ENCODE measurements around the gene GALNT17.

DNA sequence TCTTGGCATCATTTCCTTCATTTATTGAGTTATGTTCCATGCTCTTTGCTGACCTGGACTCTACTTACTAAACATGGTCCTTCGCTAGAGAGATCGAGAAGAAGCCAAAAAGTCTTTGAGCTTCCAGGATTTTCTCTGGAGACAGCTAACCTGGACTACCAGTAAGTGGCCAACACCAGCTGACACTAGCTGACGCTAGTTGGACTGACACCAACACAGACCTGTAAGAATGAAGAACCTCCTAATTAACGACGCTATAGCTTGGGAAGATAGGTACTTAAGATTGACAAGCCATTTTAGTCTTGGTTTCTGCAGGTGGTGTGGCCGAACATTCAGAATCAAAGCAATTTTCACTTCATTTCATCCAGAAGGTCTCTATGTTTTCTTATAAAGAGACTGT is 66.4 kb downstream of the GALNT17 start:
- TF ChIP-seq CTCF (conservative IDR thresholded peaks at IDR 0.05; ENCODE audit: low read depth in 2 of 2): no peak
- TF ChIP-seq, protein P1, sequence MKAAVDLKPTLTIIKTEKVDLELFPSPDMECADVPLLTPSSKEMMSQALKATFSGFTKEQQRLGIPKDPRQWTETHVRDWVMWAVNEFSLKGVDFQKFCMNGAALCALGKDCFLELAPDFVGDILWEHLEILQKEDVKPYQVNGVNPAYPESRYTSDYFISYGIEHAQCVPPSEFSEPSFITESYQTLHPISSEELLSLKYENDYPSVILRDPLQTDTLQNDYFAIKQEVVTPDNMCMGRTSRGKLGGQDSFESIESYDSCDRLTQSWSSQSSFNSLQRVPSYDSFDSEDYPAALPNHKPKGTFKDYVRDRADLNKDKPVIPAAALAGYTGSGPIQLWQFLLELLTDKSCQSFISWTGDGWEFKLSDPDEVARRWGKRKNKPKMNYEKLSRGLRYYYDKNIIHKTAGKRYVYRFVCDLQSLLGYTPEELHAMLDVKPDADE (IDR thresholded peaks at IDR 0.05): no peak
- TF ChIP-seq EZH2 (IDR thresholded peaks at IDR 0.05; ENCODE audit: low read depth, unreplicated experiment): no peak
- TF ChIP-seq EZH2phosphoT487 (IDR thresholded peaks at IDR 0.05; ENCODE audit: unreplicated experiment): no peak
- no peak for TF ChIP-seq REST (IDR thresholded peaks at IDR 0.05; ENCODE audit: unreplicated experiment)
- no peak for TF ChIP-seq JUNB (IDR thresholded peaks at IDR 0.05; ENCODE audit: unreplicated experiment)
- TF ChIP-seq ZNF331 (CRISPR knock-in tag; IDR thresholded peaks at IDR 0.05; ENCODE audit: low read depth): no peak
- no peak for TF ChIP-seq POLR2AphosphoS5 (IDR thresholded peaks at IDR 0.05; ENCODE audit: low read depth)

All from GM23338 (cell line).